ENCODE data around the gene HTT-AS.
"Not testable (repeated sequence)": the region's sequence is repeated elsewhere in the genome, so short reads cannot be mapped to it uniquely, and the experiment has no call there.

The HTT-AS gene

GRCh38 chr4:3051141-3051897, 23.0 kb downstream of the HTT-AS start:
- DNase-seq (ENCODE audit: low read depth in 2 of 2) = not testable (repeated sequence)

DNA sequence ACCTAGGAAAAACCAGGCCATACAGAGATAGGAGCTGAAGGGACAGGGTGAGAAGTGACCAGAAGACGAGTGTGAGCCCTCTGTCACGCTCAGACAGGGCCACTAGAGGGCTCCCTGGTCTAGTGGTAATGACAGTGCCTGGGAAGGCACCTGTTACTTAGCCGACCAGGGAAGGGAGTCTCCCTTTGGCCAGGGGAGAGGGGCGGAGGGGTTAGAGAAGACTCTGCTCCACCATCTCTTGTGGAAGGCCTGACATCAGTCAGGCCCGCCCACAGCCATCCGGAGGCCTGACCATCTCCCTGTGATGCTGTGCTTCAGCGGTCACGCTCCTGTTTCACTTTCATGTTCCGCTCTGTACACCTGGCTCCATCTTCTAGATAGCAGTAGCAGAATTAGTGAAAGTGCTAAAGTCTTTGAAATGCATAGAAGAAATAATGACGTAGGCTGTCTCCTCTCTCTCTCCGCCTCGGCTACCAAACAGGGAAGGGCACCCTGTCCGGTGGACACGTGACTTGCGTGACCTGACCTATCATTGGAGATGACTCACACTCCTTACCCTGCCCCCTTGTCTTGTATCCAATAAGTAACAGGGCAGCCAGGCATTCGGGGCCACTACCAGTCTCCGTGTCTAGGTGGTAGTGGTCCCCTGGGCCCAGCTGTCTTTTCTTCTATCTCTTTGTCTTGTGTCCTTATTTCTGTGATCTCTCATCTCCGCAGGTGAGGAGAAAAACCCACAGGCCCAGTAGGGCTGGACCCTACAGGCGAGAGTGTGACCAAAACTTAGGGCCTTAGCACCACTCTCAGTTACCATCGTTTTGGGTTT, 26.7 kb downstream of the HTT-AS start:
- peak; percentile 37 to 58 for DNase-seq (ENCODE audit: low read depth in 2 of 2)

DNA sequence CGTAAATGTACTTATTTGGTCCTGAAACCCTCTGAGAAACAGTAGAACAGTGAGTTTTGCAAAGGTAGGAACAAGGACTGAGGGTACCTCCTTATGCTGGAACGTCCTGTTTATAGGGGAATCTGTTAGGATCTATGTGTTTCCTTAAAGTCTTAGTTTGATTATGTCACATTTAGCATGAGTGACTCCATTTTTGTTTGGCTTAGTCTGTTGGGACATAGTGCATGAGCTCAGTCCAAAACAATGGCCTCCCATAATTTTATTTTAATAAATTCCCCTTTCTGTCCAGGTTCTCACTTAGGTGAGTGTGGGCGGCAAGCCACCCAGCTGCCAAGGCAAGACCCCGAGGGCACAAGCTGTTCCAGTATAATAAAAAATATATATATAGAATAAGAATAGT, 27.7 kb downstream of the HTT-AS start:
- DNase-seq (ENCODE audit: low read depth in 2 of 2) = no peak

- no peak for DNase-seq (ENCODE audit: low read depth in 2 of 2)
These were observed 28.2 kb downstream of the HTT-AS start for GRCh38 chr4:3046162-3046561.

DNA sequence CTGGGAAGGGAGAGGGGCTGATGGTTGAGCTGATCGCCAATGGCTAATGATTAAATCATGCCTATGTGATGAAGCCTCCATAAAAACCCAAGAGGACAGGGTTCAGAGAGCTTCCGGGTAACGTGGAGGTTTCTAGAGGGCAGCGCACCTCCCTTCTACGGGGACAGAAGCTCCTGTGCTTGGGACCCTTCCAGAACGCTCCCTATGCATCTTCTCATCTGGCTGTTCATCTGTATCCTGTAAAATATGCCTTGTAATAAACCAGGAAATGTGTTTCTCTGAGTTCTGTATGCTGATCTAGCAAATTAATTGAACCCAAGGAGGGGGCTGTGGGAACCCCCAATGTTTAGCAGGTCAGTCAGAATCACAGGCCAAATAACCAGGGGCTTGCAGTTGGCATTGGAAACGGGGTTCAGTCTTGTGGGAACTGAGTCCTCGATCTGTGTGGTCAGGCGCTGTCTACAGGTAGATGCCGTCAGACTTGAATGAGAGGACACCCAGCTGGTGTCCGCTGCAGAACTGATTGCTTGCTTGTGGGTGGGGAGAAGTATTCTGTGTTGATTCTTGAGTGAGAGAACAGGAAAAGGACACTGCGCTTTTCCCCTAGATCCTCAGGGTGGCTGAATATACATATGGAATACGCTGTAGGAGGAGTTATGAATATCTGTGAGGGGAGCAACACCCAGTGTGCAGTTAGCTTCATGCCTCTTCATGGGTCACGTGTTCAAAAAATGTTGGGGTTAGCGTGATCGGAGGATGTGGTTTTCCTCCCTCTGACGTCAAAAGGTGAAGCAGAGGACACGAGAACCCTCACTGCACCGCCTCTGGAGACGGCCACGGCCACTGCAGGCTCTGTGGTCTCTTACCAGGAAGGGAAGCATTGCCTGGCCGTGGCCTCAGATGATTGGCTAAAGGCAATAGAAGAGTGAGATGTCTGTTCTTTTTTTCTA, 29.2 kb downstream of the HTT-AS start:
- peak; percentile 54 to 65 for DNase-seq (ENCODE audit: low read depth in 2 of 2)

DNA sequence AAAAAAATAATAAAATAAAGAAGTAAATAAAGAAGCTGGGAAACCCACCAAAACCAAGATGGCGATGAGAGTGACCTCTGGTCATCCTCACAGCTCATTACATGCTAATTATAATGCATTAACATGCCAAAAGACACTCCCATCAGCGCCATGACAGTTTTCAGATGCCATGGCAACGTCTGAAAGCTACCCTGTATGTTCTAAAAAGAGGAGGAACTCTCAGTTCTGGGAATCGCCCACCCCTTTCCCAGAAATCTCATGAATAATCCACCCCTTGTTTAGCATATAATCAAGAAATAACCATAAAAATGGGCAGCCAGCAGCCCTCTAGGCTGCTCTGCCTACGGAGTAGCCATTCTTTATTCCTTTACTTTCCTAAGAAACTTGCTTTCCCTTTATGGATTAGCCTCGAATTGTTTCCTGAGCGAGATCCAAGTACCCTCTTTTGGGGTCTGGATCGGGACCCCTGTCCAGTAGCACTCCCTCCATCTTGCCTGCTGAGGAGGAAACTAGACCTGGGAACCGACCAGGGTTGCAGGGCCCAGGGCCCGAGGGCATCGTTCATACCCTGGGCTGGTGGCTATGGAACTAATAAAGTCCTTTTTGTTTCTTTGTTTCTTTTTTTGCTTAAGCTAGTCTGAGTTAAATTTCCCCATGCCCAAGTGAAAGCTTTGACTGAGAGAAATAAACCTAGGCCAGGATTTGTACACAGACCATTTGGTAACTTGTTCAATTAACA, 30.9 kb downstream of the HTT-AS start:
- DNase-seq (ENCODE audit: low read depth in 2 of 2) = no peak

DNA sequence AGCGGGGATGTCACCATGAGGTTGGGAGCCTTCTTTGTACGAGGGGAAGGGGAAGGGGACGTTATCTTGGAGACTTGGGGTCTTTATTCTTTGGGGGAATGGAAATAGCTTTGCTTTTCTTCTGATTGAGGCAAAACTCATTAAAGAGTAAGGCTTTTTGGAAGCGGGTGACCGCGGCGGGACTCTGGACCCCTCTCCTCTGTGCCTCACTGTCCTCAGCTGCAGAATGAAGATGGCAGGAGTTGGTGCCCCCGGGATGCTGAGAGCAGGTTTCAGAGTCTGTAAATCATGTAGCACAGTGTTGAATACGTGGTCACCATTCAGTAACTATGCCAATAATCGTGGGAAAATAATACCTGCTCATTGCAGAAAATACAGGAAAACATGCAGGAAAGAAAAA, 32.1 kb downstream of the HTT-AS start:
- DNase-seq (ENCODE audit: low read depth in 2 of 2) = no peak

DNA sequence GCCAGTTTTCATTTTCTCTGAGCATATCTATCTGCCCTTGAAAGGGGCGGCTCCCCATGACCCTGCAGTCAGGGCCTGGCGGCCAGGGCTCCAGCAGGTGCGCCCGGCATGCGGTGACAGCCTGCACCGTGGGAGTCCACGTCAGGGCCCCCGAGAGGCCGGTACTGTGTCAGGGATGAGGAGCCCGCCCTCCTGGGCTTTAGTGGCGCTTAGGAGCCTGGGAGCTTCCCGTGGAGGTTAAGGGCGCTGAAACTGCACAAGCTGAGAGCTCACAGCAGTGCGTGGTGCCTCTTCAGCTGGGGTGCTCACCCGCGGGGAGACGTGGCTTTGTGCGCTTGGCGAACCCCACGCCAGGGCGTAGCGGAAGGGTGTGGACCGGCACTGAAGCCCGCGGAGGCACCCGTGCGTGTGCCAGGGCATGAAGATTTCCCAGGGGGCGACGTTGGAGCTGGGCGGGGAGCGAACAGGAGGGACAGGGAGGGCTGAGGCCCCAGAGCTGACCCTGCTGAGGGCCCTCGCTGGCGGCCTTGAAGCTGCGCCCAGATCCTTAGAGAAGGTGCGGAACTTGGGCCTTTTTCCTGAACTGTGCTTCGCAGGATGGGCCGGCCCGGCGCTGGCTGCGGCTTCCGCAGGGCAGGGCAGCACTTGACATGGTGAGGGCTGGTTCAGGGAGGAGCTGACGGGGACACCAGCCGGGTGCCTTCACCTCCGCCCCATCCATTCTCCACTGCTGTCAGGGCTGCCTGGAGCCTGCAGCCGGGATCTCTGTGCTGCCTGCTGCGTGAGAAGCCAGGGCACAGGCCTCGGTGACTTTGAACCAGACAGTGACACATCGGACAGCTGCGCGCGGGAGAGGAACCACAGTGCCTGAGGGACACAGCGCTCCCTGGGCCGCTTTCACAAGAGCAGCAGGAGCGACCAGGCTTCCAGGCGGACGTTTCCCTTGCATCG, 32.9 kb downstream of the HTT-AS start:
- DNase-seq (ENCODE audit: low read depth in 2 of 2) = no peak

- DNase-seq (ENCODE audit: low read depth in 2 of 2) = no peak
These were observed 33.7 kb downstream of the HTT-AS start for GRCh38 chr4:3040452-3041191.

GRCh38 chr4:3039706-3040366, 34.5 kb downstream of the HTT-AS start:
- no peak for DNase-seq (ENCODE audit: low read depth in 2 of 2)

- no peak for DNase-seq (ENCODE audit: low read depth in 2 of 2)
These were observed 36.3 kb downstream of the HTT-AS start for GRCh38 chr4:3037957-3038461.

DNA sequence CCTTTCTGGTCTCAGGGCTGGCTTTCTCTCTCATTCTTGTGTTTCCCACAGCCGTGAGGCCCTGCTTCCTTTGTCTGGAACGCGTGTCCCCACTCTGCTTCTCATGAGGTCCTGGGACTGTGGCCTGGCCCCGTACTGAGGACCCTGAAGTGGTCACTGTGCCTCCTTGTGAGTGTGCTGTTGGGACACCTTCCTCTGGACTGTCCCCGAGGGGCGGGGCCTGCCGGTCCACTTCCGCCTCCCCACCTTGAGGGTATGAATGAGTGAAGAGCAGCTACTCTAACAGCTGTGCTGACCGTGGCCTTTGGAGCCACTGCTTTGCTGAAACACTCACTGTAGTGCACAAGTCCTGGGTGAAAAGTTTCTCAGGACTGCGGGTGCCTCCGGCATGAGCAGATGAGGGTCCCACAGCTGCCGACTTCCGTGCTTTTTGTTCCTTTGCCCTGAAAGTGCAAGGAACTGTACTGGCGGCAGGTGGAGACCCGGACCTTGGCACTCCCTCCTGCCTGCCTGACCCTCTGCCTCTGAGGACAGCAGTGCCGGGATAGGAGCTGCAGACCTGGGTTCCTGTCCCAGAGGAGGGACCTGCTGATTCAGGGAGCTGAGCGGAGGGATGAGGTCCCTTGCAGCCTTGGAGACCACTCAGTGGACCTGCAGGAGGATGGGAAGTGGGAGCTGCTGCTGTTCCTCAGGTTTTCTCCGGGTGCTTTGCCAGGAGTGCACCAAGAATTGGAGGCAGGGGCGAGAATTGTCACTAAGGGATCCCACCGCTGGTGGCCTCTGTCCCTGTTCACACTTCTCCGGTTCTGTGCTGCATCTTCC, 38.0 kb downstream of the HTT-AS start:
- no peak for DNase-seq (ENCODE audit: low read depth in 2 of 2)

- no peak for DNase-seq (ENCODE audit: low read depth in 2 of 2)
These were observed 38.7 kb downstream of the HTT-AS start for GRCh38 chr4:3035674-3036073.

DNA sequence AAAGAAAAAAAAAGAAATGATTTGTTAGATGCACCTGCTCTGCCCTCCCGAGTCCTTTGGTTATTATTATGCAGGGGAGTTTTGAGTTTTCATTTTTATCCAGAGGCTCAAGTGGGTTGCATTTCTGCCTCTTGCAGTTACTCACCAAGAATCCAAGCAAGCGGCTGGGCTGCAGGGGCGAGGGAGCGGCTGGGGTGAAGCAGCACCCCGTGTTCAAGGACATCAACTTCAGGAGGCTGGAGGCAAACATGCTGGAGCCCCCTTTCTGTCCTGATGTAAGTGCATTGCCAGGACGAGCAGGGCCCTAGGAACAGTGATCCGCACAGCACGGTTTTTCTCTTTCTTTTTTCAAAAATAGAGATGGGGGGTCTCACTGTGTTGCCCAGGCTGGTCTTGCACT, 39.1 kb downstream of the HTT-AS start:
- DNase-seq (ENCODE audit: low read depth in 2 of 2) = no peak

DNA sequence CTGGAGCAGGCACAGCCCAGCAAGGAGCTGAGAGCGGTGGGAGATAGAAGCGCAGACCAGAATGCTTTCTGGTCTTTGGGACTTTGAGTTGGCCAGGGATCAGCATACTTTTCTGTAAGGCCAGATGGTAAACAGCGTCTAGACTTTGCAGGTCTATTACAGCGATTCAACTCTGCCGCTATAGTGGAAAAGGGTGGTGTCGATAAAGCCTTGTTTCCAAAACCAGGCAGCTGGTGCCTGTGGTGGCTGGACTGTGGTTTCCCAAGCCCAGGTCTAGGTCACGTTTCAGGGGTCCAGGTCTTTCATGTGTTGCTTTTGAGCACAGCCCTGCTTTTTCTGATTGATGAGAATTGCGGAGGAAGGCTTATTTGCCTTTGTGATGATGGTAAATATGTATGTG, 40.1 kb downstream of the HTT-AS start:
- DNase-seq (ENCODE audit: low read depth in 2 of 2) = no peak

DNA sequence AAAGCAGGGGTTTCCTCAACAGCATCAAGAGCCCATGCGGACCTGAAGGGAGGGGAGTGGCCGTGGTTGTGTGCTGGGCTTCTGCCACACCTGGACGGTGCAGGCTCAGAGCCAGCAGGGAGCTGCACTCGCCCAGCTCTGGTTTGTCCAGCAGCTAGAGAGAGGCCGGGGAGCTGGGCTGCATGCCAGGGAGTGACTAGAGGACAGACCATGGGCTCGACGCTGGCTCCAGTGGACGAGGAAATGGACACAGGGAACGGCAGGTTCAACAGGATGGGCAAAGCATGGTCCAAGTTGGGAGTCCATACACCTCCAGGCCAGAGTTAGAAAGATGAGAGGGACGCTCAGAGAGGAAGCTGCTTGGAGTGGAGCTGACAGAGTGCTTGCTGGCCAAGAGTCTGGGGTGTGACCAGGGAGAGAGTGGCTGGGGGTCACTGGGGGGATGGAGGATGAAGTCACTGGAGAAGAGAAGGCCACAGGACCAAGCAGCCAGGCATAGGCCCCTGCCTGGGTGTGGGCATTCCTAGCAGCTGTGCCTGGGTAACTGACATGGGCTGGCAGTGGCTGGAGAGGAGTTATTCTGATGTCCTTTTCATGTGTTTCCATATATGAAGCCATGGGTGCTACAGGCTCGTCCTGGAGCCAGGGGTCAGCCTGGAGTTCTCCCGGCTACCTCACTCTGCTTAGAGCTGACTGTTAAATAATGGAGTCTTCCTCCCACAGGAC, 42.8 kb downstream of the HTT-AS start:
- no peak for DNase-seq (ENCODE audit: low read depth in 2 of 2)
